Trophoblast cell (in vitro differentiated cells and primary cell): Measurements from ENCODE around the gene MAPK12.
A peak's percentile ranks its signal among the peaks of the same experiment; 100 is the strongest.

Experiments used
- DNase-seq, 2 donors: peaks; one replicate each; pipeline ENCODE4 v3.0.0-alpha.2; 2016
- H2AFZ ChIP-seq: 2 replicates; pipeline ENCODE4 v1.6.1; 2013; ENCODE audit warnings: low read length, moderate library complexity, mild to moderate bottlenecking; ENCODE audit not compliant: insufficient read depth, poor library complexity
- H2AK5ac ChIP-seq: 2 replicates; pipeline ENCODE4 v1.6.1; 2013; ENCODE audit warnings: mild to moderate bottlenecking, low read length
- H2BK120ac ChIP-seq: 2 replicates; pipeline ENCODE4 v1.6.1; 2013; ENCODE audit warnings: low read length, mild to moderate bottlenecking, moderate library complexity; ENCODE audit not compliant: insufficient read depth, poor library complexity
- H2BK12ac ChIP-seq: 2 replicates; pipeline ENCODE4 v1.6.1; 2013; ENCODE audit warnings: mild to moderate bottlenecking, low read length, moderate library complexity
- H2BK5ac ChIP-seq: 2 replicates; pipeline ENCODE4 v1.6.1; 2013; ENCODE audit warnings: low read length, low read depth, moderate library complexity, mild to moderate bottlenecking; ENCODE audit not compliant: poor library complexity
- H3K14ac ChIP-seq: 2 replicates; pipeline ENCODE4 v1.6.1; 2013; ENCODE audit warnings: mild to moderate bottlenecking, low read length
- H3K18ac ChIP-seq: 2 replicates; pipeline ENCODE4 v1.6.1; 2013; ENCODE audit warnings: mild to moderate bottlenecking, low read length
- H3K23ac ChIP-seq: 2 replicates; pipeline ENCODE4 v1.6.1; 2013; ENCODE audit warnings: low read length
- H3K27ac ChIP-seq: 2 replicates; pipeline ENCODE4 v1.5.1; 2013; ENCODE audit warnings: low read depth, mild to moderate bottlenecking, inconsistent platforms, low read length, moderate library complexity
- H3K27me3 ChIP-seq: 2 replicates; pipeline ENCODE4 v1.6.1; 2013; ENCODE audit warnings: inconsistent platforms, mild to moderate bottlenecking, low read length, moderate library complexity; ENCODE audit not compliant: insufficient read depth
- H3K36me3 ChIP-seq, 2 experiments: 1 replicate in 1 of 2; 2 replicates in 1 of 2; pipeline ENCODE4 v1.6.1; 2013; ENCODE audit warnings: low read length in 2 of 2, mild to moderate bottlenecking in 2 of 2, moderate library complexity in 1 of 2; ENCODE audit not compliant: insufficient read depth in 2 of 2, control insufficient read depth in 1 of 2
- H3K4ac ChIP-seq: 2 replicates; pipeline ENCODE4 v1.6.1; 2013; ENCODE audit warnings: low read depth, mild to moderate bottlenecking, low read length, moderate library complexity
- H3K4me1 ChIP-seq, 2 experiments: 1 replicate in 1 of 2; 2 replicates in 1 of 2; pipeline ENCODE4 v1.6.1; 2013; ENCODE audit warnings: low read length in 2 of 2, mild to moderate bottlenecking in 2 of 2, moderate library complexity in 1 of 2; ENCODE audit not compliant: insufficient read depth in 2 of 2, control insufficient read depth in 1 of 2
- H3K4me2 ChIP-seq: 2 replicates; pipeline ENCODE4 v1.6.1; 2013; ENCODE audit warnings: inconsistent platforms, mild to moderate bottlenecking, low read length, moderate library complexity
- H3K4me3 ChIP-seq: 2 replicates; pipeline ENCODE4 v1.5.1; 2013; ENCODE audit warnings: mild to moderate bottlenecking, low read depth, low read length, inconsistent platforms
- H3K79me1 ChIP-seq: one replicate; pipeline ENCODE4 v1.6.1; 2013; ENCODE audit warnings: low read length
- H3K79me2 ChIP-seq: 2 replicates; pipeline ENCODE4 v1.6.1; 2013; ENCODE audit warnings: low read length, mild to moderate bottlenecking; ENCODE audit not compliant: control insufficient read depth, insufficient read depth, poor library complexity
- H3K9ac ChIP-seq: 2 replicates; pipeline ENCODE4 v1.6.1; 2013; ENCODE audit warnings: mild to moderate bottlenecking, low read length
- H3K9me3 ChIP-seq: 2 replicates; pipeline ENCODE4 v1.6.1; 2013; ENCODE audit warnings: low read depth, mild to moderate bottlenecking, control low read depth, inconsistent platforms, low read length; ENCODE audit not compliant: insufficient read depth
- H4K12ac ChIP-seq: 2 replicates; pipeline ENCODE4 v1.6.1; 2013; ENCODE audit warnings: low read depth, mild to moderate bottlenecking, low read length, moderate library complexity
- H4K8ac ChIP-seq: 2 replicates; pipeline ENCODE4 v1.6.1; 2013; ENCODE audit warnings: low read depth, mild to moderate bottlenecking, low read length, moderate library complexity
- H4K91ac ChIP-seq: one replicate; pipeline ENCODE4 v1.6.1; 2013; ENCODE audit warnings: low read depth, mild to moderate bottlenecking, low read length, moderate library complexity
- WGBS: extraction: QIAGEN DNeasy Blood & Tissue Kit; methylation state at CpG from one replicate; pipeline ENCODE4 v1.1.7; 2013; ENCODE audit warnings: missing lambda C conversion rate; ENCODE audit not compliant: insufficient read length, insufficient coverage; ENCODE audit errors: extremely low coverage; 5-methylcytosine and 5-hydroxymethylcytosine counted together

MAPK12 gene

GRCh38 chr22:50268655-50269113 lies 7.2 kb upstream of the MAPK12 start:
- H3K23ac ChIP-seq = no peak overlapping the region
- H2AK5ac ChIP-seq = no peak overlapping the region
- peaks cover 36% of the 10 kb centered on the region for H3K27me3 ChIP-seq
- no peak overlapping the region for H4K12ac ChIP-seq
- H2BK5ac ChIP-seq = no peak overlapping the region
- H4K91ac ChIP-seq = no peak overlapping the region
- no peak overlapping the region for H3K4me2 ChIP-seq
- H3K27ac ChIP-seq = no peak overlapping the region
- no peak overlapping the region for H3K14ac ChIP-seq
- H3K4me3 ChIP-seq = no peak overlapping the region
- no CpG with 5 or more reads among the region's 9 CpGs for WGBS
- peaks cover 0 to 2% of the 10 kb centered on the region in 2 experiments for H3K36me3 ChIP-seq
- H4K8ac ChIP-seq = no peak overlapping the region
- no peak overlapping the region for H3K4ac ChIP-seq
- no peak overlapping the region for H2BK120ac ChIP-seq
- H2AFZ ChIP-seq = no peak overlapping the region
- H2BK12ac ChIP-seq = no peak overlapping the region
- H3K18ac ChIP-seq = no peak overlapping the region
- DNase-seq = no peak
- H3K4me1 ChIP-seq = peaks cover 6 to 9% of the 10 kb centered on the region in 2 experiments
- H3K79me1 ChIP-seq = no peaks in the 10 kb centered on the region
- H3K79me2 ChIP-seq = no peaks in the 10 kb centered on the region
- H3K9ac ChIP-seq = no peak overlapping the region
- H3K9me3 ChIP-seq = peaks cover 16% of the 10 kb centered on the region

- Histone ChIP-seq H3K9ac (no peak overlapping the region), H3K9me3 (peaks cover 16% of the 10 kb centered on the region), H2BK12ac (no peak overlapping the region), H2AK5ac (no peak overlapping the region), H2BK5ac (no peak overlapping the region), H4K8ac (no peak overlapping the region), H3K27ac (no peak overlapping the region), H3K18ac (no peak overlapping the region), H3K79me1 (no peaks in the 10 kb centered on the region), H4K91ac (no peak overlapping the region), H3K27me3 (peaks cover 36% of the 10 kb centered on the region), H3K4me2 (no peak overlapping the region), H3K23ac (no peak overlapping the region), H3K79me2 (no peaks in the 10 kb centered on the region), H2BK120ac (no peak overlapping the region), H3K4me1 (peaks cover 6 to 9% of the 10 kb centered on the region in 2 experiments), H3K4me3 (no peak overlapping the region), H3K14ac (no peak overlapping the region), H3K4ac (no peak overlapping the region), H3K36me3 (peaks cover 0 to under 1% of the 10 kb centered on the region in 2 experiments), H4K12ac (no peak overlapping the region), H2AFZ (no peak overlapping the region)
- DNase-seq = peak in 1 of 2 donors; percentile 61
- no CpG with 5 or more reads among the region's 75 CpGs for WGBS
Observed at GRCh38 chr22:50267591-50268390, 6.3 kb upstream of the MAPK12 start.

GRCh38 chr22:50266994-50267393 lies 5.5 kb upstream of the MAPK12 start:
- Histone ChIP-seq H2AK5ac (no peak overlapping the region), H3K4ac (no peak overlapping the region), H4K12ac (no peak overlapping the region), H3K36me3 (no peaks in the 10 kb centered on the region), H2BK12ac (no peak overlapping the region), H2BK120ac (no peak overlapping the region), H3K4me2 (no peak overlapping the region), H3K14ac (no peak overlapping the region), H3K27me3 (peaks cover 34% of the 10 kb centered on the region), H3K79me2 (no peaks in the 10 kb centered on the region), H3K9me3 (peaks cover 16% of the 10 kb centered on the region), H3K9ac (no peak overlapping the region), H3K27ac (no peak overlapping the region), H3K23ac (no peak overlapping the region), H3K4me1 (peaks cover 6 to 11% of the 10 kb centered on the region in 2 experiments), H2AFZ (no peak overlapping the region), H3K79me1 (no peaks in the 10 kb centered on the region), H4K8ac (no peak overlapping the region), H2BK5ac (no peak overlapping the region), H3K18ac (no peak overlapping the region), H3K4me3 (no peak overlapping the region), H4K91ac (no peak overlapping the region)
- no CpG with 5 or more reads among the region's 37 CpGs for WGBS
- no peak for DNase-seq

GRCh38 chr22:50264946-50265669 lies 3.6 kb upstream of the MAPK12 start:
- Histone ChIP-seq H3K27me3 (peaks cover 29% of the 10 kb centered on the region), H3K14ac (no peak overlapping the region), H2BK120ac (no peak overlapping the region), H3K36me3 (no peaks in the 10 kb centered on the region), H4K91ac (no peak overlapping the region), H3K18ac (no peak overlapping the region), H3K4ac (no peak overlapping the region), H2BK5ac (no peak overlapping the region), H2AK5ac (no peak overlapping the region), H3K9ac (no peak overlapping the region), H3K4me1 (peaks cover 2 to 9% of the 10 kb centered on the region in 2 experiments), H3K4me2 (no peak overlapping the region), H3K79me1 (no peaks in the 10 kb centered on the region), H3K4me3 (no peak overlapping the region), H2BK12ac (no peak overlapping the region), H3K9me3 (peaks cover 14% of the 10 kb centered on the region), H3K27ac (no peak overlapping the region), H3K79me2 (no peaks in the 10 kb centered on the region), H4K8ac (no peak overlapping the region), H2AFZ (no peak overlapping the region), H4K12ac (no peak overlapping the region), H3K23ac (no peak overlapping the region)
- DNase-seq = no peak
- no CpG with 5 or more reads among the region's 15 CpGs for WGBS
